Activated naive CD4-positive, alpha-beta T cell treated with anti-CD3 and anti-CD28 coated beads, Interleukin-2, amount 10 ng/mL, durations not matched to agents 7 days and 5 days (primary cell): ENCODE results near the gene PACS2.

Experiments
- CTCF ChIA-PET: fragments of 350-600 bp; sonication (Branson Sonifier 250); formaldehyde crosslinking; loops from one replicate; lab custom pipeline; 2021; ENCODE audit warnings: antibody characterized with exemption; lab: Charles Lee
- DNase-seq: peaks from one replicate; pipeline ENCODE4 v3.0.0-alpha.2; 2020
- H3K27ac Mint-ChIP-seq: one replicate; pipeline ENCODE4 v1.8.0; 2021; ENCODE audit warnings: mild to moderate bottlenecking, moderate library complexity, mixed read lengths
- H3K27me3 Mint-ChIP-seq: one replicate; pipeline ENCODE4 v1.8.0; 2021; ENCODE audit warnings: mild to moderate bottlenecking, mixed read lengths
- H3K36me3 Mint-ChIP-seq: one replicate; pipeline ENCODE4 v1.8.0; 2021; ENCODE audit warnings: mixed read lengths
- H3K4me1 Mint-ChIP-seq: one replicate; pipeline ENCODE4 v1.8.0; 2021; ENCODE audit warnings: mixed read lengths
- H3K4me3 Mint-ChIP-seq: one replicate; pipeline ENCODE4 v1.8.0; 2021; ENCODE audit warnings: mild to moderate bottlenecking, moderate library complexity, mixed read lengths
- H3K9me3 Mint-ChIP-seq: one replicate; pipeline ENCODE4 v1.8.0; 2021; ENCODE audit warnings: mixed read lengths

Gene PACS2

GRCh38 chr14:105395538-105395854, 80.9 kb downstream of the PACS2 start:
- Mint-ChIP-seq H3K27ac (no peak overlapping the region), H3K4me3 (no peak overlapping the region), H3K4me1 (peaks cover 30% of the 10 kb centered on the region), H3K36me3 (peaks cover 17% of the 10 kb centered on the region), H3K9me3 (peaks cover 3% of the 10 kb centered on the region), H3K27me3 (no peaks in the 10 kb centered on the region)
- CTCF ChIA-PET, result no interaction called here
- no peak for DNase-seq

GRCh38 chr14:105397350-105397931, 82.9 kb downstream of the PACS2 start:
- H3K27ac Mint-ChIP-seq, result peak overlapping the region; percentile 82
- H3K9me3 Mint-ChIP-seq, result peaks cover 8% of the 10 kb centered on the region
- H3K4me1 Mint-ChIP-seq, result peaks cover 31% of the 10 kb centered on the region
- no peak for DNase-seq
- CTCF ChIA-PET, result interaction anchor here (0.7 to 1.0 kb wide), 2 partner anchors 9 to 93 kb away, joined by 3 read pairs; no protein-coding TSS in a partner anchor
- no peaks in the 10 kb centered on the region for H3K27me3 Mint-ChIP-seq
- H3K36me3 Mint-ChIP-seq, result peaks cover 32% of the 10 kb centered on the region
- H3K4me3 Mint-ChIP-seq, result peak overlapping the region; percentile 63

- peaks cover 33% of the 10 kb centered on the region for H3K36me3 Mint-ChIP-seq
- peaks cover 34% of the 10 kb centered on the region for H3K4me1 Mint-ChIP-seq
- peak within 1 kb of the TSS; percentile 87 for H3K4me3 Mint-ChIP-seq
- CTCF ChIA-PET, result interaction anchor here (0.7 to 1.0 kb wide), 2 partner anchors 9 to 92 kb away, joined by 3 read pairs; no protein-coding TSS in a partner anchor
- no peaks in the 10 kb centered on the region for H3K27me3 Mint-ChIP-seq
- H3K9me3 Mint-ChIP-seq, result peaks cover 8% of the 10 kb centered on the region
- peak; percentile 91 for DNase-seq
- H3K27ac Mint-ChIP-seq, result peak within 1 kb of the TSS; percentile 88
Observed at GRCh38 chr14:105398044-105398725, 83.6 kb downstream of the PACS2 start, which contains the start of gene TEX22. TSS of gene TEX22 (plus strand) at chr14:105398538. CDS start at chr14:105399341, 803 bp downstream.

GRCh38 chr14:105398726-105399465, 84.3 kb downstream of the PACS2 start:
- peaks cover 33% of the 10 kb centered on the region for H3K36me3 Mint-ChIP-seq
- peaks cover 8% of the 10 kb centered on the region for H3K9me3 Mint-ChIP-seq
- peak overlapping the region; percentile 87 for H3K4me3 Mint-ChIP-seq
- peak overlapping the region; percentile 88 for H3K27ac Mint-ChIP-seq
- no peaks in the 10 kb centered on the region for H3K27me3 Mint-ChIP-seq
- DNase-seq, result peak; percentile 69
- CTCF ChIA-PET, result no interaction called here
- H3K4me1 Mint-ChIP-seq, result peaks cover 39% of the 10 kb centered on the region

GRCh38 chr14:105399466-105399775, 84.9 kb downstream of the PACS2 start:
- H3K27me3 Mint-ChIP-seq, result no peaks in the 10 kb centered on the region
- no peak for DNase-seq
- H3K4me1 Mint-ChIP-seq, result peaks cover 44% of the 10 kb centered on the region
- H3K36me3 Mint-ChIP-seq, result peaks cover 34% of the 10 kb centered on the region
- CTCF ChIA-PET, result no interaction called here
- H3K9me3 Mint-ChIP-seq, result peaks cover 8% of the 10 kb centered on the region
- H3K4me3 Mint-ChIP-seq, result peak overlapping the region; percentile 87
- H3K27ac Mint-ChIP-seq, result peak overlapping the region; percentile 60

GRCh38 chr14:105400016-105400415, 85.5 kb downstream of the PACS2 start:
- peak overlapping the region; percentile 87 for H3K4me3 Mint-ChIP-seq
- H3K4me1 Mint-ChIP-seq, result peaks cover 50% of the 10 kb centered on the region
- peaks cover 4% of the 10 kb centered on the region for H3K27me3 Mint-ChIP-seq
- no peak for DNase-seq
- H3K9me3 Mint-ChIP-seq, result peaks cover 8% of the 10 kb centered on the region
- CTCF ChIA-PET, result no interaction called here
- peaks cover 38% of the 10 kb centered on the region for H3K36me3 Mint-ChIP-seq
- no peak overlapping the region for H3K27ac Mint-ChIP-seq

- no peak overlapping the region for H3K4me3 Mint-ChIP-seq
- H3K27ac Mint-ChIP-seq, result no peak overlapping the region
- peaks cover 56% of the 10 kb centered on the region for H3K4me1 Mint-ChIP-seq
- peaks cover 8% of the 10 kb centered on the region for H3K9me3 Mint-ChIP-seq
- CTCF ChIA-PET, result no interaction called here
- H3K27me3 Mint-ChIP-seq, result peaks cover 11% of the 10 kb centered on the region
- H3K36me3 Mint-ChIP-seq, result peaks cover 38% of the 10 kb centered on the region
- no peak for DNase-seq
Observed at GRCh38 chr14:105401699-105402098, 87.2 kb downstream of the PACS2 start.

- no peaks in the 10 kb centered on the region for H3K9me3 Mint-ChIP-seq
- H3K27ac Mint-ChIP-seq, result no peak overlapping the region
- H3K4me1 Mint-ChIP-seq, result peaks cover 29% of the 10 kb centered on the region
- CTCF ChIA-PET, result interaction anchor here (1.0 to 1.6 kb wide), 2 partner anchors 82 to 1009 kb away, joined by 4 read pairs; no protein-coding TSS in a partner anchor
- H3K36me3 Mint-ChIP-seq, result peaks cover 5% of the 10 kb centered on the region
- H3K27me3 Mint-ChIP-seq, result peaks cover 76% of the 10 kb centered on the region
- no peak for DNase-seq
- no peak overlapping the region for H3K4me3 Mint-ChIP-seq
Observed at GRCh38 chr14:105408592-105408991, 94.0 kb downstream of the PACS2 start.

GRCh38 chr14:105409364-105409763, 94.8 kb downstream of the PACS2 start:
- H3K9me3 Mint-ChIP-seq, result no peaks in the 10 kb centered on the region
- H3K4me1 Mint-ChIP-seq, result peaks cover 22% of the 10 kb centered on the region
- H3K36me3 Mint-ChIP-seq, result peaks cover 4% of the 10 kb centered on the region
- DNase-seq, result no peak
- H3K27me3 Mint-ChIP-seq, result peaks cover 84% of the 10 kb centered on the region
- no peak overlapping the region for H3K4me3 Mint-ChIP-seq
- CTCF ChIA-PET, result interaction anchor here (0.6 to 1.6 kb wide), 3 partner anchors 71 to 1008 kb away, joined by 4 read pairs; no protein-coding TSS in a partner anchor
- H3K27ac Mint-ChIP-seq, result no peak overlapping the region

GRCh38 chr14:105410642-105411016, 96.1 kb downstream of the PACS2 start:
- no peaks in the 10 kb centered on the region for H3K9me3 Mint-ChIP-seq
- DNase-seq, result peak; percentile 13
- H3K27me3 Mint-ChIP-seq, result peaks cover 83% of the 10 kb centered on the region
- H3K27ac Mint-ChIP-seq, result no peak overlapping the region
- CTCF ChIA-PET, result no interaction called here
- H3K36me3 Mint-ChIP-seq, result no peaks in the 10 kb centered on the region
- no peak overlapping the region for H3K4me3 Mint-ChIP-seq
- H3K4me1 Mint-ChIP-seq, result peaks cover 16% of the 10 kb centered on the region

- DNase-seq, result peak; percentile 46
- CTCF ChIA-PET, result interaction anchor here (0.9 kb wide), 1 partner anchor 242 kb away, joined by 3 read pairs; no protein-coding TSS in a partner anchor
- Mint-ChIP-seq H3K36me3 (no peaks in the 10 kb centered on the region), H3K27me3 (peaks cover 82% of the 10 kb centered on the region), H3K27ac (no peak overlapping the region), H3K4me1 (peaks cover 16% of the 10 kb centered on the region), H3K9me3 (no peaks in the 10 kb centered on the region), H3K4me3 (no peak overlapping the region)
Observed at GRCh38 chr14:105411017-105411941, 96.7 kb downstream of the PACS2 start.

GRCh38 chr14:105411985-105412770, 97.6 kb downstream of the PACS2 start:
- no peak for DNase-seq
- H3K4me3 Mint-ChIP-seq, result no peak overlapping the region
- H3K4me1 Mint-ChIP-seq, result peaks cover 16% of the 10 kb centered on the region
- no peaks in the 10 kb centered on the region for H3K36me3 Mint-ChIP-seq
- H3K9me3 Mint-ChIP-seq, result no peaks in the 10 kb centered on the region
- H3K27me3 Mint-ChIP-seq, result peaks cover 73% of the 10 kb centered on the region
- CTCF ChIA-PET, result no interaction called here
- no peak overlapping the region for H3K27ac Mint-ChIP-seq
